Measurements from ENCODE around the gene HIF1A.
"Not testable (repeated sequence)": the region's sequence is repeated elsewhere in the genome, so short reads cannot be mapped to it uniquely, and the experiment has no call there.

The HIF1A gene

GRCh38 chr14:61749264-61749663 is 54.0 kb downstream of the HIF1A start:
- no peak for DNase-seq (ENCODE audit: low read depth)

- DNase-seq (ENCODE audit: low read depth): no peak
These were observed 54.6 kb downstream of the HIF1A start for GRCh38 chr14:61749867-61750266.

- DNase-seq (ENCODE audit: low read depth): peak; percentile 46
These were observed 55.6 kb downstream of the HIF1A start for GRCh38 chr14:61750708-61751474.

GRCh38 chr14:61751475-61751989 is 56.2 kb downstream of the HIF1A start:
- no peak for DNase-seq (ENCODE audit: low read depth)

GRCh38 chr14:61752626-61753025 is 57.3 kb downstream of the HIF1A start:
- no peak for DNase-seq (ENCODE audit: low read depth)

GRCh38 chr14:61753631-61754030 is 58.3 kb downstream of the HIF1A start:
- DNase-seq (ENCODE audit: low read depth): no peak

- no peak for DNase-seq (ENCODE audit: low read depth)
These were observed 59.5 kb downstream of the HIF1A start for GRCh38 chr14:61754627-61755381.

GRCh38 chr14:61755382-61755742 is 60.0 kb downstream of the HIF1A start:
- DNase-seq (ENCODE audit: low read depth): not testable (repeated sequence)

- no peak for DNase-seq (ENCODE audit: low read depth)
These were observed 60.8 kb downstream of the HIF1A start for GRCh38 chr14:61756135-61756534.

- no peak for DNase-seq (ENCODE audit: low read depth)
These were observed 64.6 kb downstream of the HIF1A start for GRCh38 chr14:61759878-61760277.

GRCh38 chr14:61761557-61761956 is 66.2 kb downstream of the HIF1A start:
- no peak for DNase-seq (ENCODE audit: low read depth)

GRCh38 chr14:61761959-61762786 is 66.9 kb downstream of the HIF1A start, which contains the start of gene SNAPC1:
Gene SNAPC1, plus strand, starts transcription at chr14:61762420. Its CDS starts 41 bp downstream, at chr14:61762461.
- DNase-seq (ENCODE audit: low read depth): peak; percentile 96

- DNase-seq (ENCODE audit: low read depth): no peak
These were observed 69.2 kb downstream of the HIF1A start for GRCh38 chr14:61764342-61765122.

GRCh38 chr14:61765225-61765943 is 70.1 kb downstream of the HIF1A start:
- DNase-seq (ENCODE audit: low read depth): no peak

GRCh38 chr14:61766151-61766550 is 70.8 kb downstream of the HIF1A start:
- DNase-seq (ENCODE audit: low read depth): no peak

GRCh38 chr14:61768240-61768639 is 72.9 kb downstream of the HIF1A start:
- DNase-seq (ENCODE audit: low read depth): no peak

- DNase-seq (ENCODE audit: low read depth): no peak
These were observed 74.6 kb downstream of the HIF1A start for GRCh38 chr14:61769893-61770292.

- no peak for DNase-seq (ENCODE audit: low read depth)
These were observed 79.5 kb downstream of the HIF1A start for GRCh38 chr14:61774861-61775260.

GRCh38 chr14:61780125-61780524 is 84.8 kb downstream of the HIF1A start:
- no peak for DNase-seq (ENCODE audit: low read depth)

- DNase-seq (ENCODE audit: low read depth): no peak
These were observed 102.0 kb downstream of the HIF1A start for GRCh38 chr14:61797309-61797708.

Data from stimulated activated CD8-positive, alpha-beta memory T cell treated with anti-CD3 and anti-CD28 coated beads, Interleukin-7, amount 100 ng/mL, for 24 hours (primary cell).